ENCODE data around the gene KSR1. TPM values are rescaled to one million over a fixed set of nuclear protein-coding genes. Genes with fewer than 3 reads are reported as not detected.

The KSR1 gene
- total and polyA plus RNA-seq, 2 of the 8 experiments (the other 6 are each of a cell fraction or from before 2014, with no cell fraction given): 14.1 to 34.7 TPM

DNA sequence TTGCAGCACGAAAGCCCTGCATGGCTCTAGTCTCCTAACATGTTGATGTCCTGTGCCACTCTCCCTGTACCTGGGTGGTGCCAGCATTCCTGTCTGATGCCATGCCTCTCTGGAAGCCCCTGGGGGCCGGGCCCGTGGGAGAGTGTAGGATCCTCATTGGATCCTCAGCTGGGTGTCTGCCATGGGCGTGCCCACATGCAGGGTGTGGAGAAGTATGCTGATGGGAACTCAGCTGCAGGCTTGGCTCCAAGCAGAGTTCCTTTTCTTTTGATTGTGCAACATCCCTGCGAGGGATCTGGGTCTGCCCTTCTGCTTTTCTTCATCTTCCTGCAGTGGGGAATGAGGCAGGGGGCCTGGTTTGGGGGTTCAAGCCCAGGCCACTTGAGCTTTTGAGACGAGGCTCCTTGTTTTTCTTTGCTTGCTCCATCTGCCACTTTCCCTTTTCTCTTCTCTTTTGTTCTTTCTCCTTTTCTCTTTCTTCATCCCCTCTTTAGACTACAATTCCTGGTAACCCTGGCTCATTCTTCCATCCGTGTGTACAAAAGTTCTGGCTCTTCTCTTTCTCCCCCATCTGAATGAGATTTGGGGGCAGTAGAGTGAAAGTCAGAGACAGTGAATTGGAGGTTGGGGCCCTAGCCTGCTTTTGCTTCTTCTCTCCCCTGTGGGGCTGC lies 32.9 kb downstream of the KSR1 start:
- no peaks in the 10 kb centered on the region for H3K36me3 ChIP-seq (ENCODE audit: control insufficient read depth in 2 of 4, insufficient read depth in 4 of 4, low read length in 3 of 4)
- H3K18ac ChIP-seq (ENCODE audit: extremely low read depth, low read length): no peak overlapping the region
- H2BK20ac ChIP-seq (ENCODE audit: low read length): no peak overlapping the region
- H3K23me2 ChIP-seq (ENCODE audit: low read depth, low read length): no peaks in the 10 kb centered on the region
- no peak overlapping the region for H3K4me3 ChIP-seq (ENCODE audit: extremely low read depth in 1 of 4, insufficient read depth in 2 of 4, low read depth in 3 of 4, low read length in 4 of 4)
- peak overlapping the region; percentile 24 for H2BK120ac ChIP-seq (replicated peaks; ENCODE audit: low read depth, low read length)
- H3K14ac ChIP-seq (ENCODE audit: insufficient read length): no peak overlapping the region
- H3K56ac ChIP-seq (replicated peaks; ENCODE audit: insufficient read length, low read depth, low read length): no peak overlapping the region
- H3K9me3 ChIP-seq (ENCODE audit: insufficient read depth in 2 of 2, low read depth in 1 of 2, low read length in 1 of 2): no peaks in the 10 kb centered on the region; a peak in 1 of 4 replicates
- H3K79me1 ChIP-seq (ENCODE audit: low read depth, low read length): peaks cover 10% of the 10 kb centered on the region
- no peak overlapping the region for H4K91ac ChIP-seq (replicated peaks; ENCODE audit: insufficient read length, low read length)
- no peak overlapping the region for H3K4ac ChIP-seq (replicated peaks; ENCODE audit: insufficient read length, low read depth, low read length)
- peaks cover 0 to 59% of the 10 kb centered on the region in 2 experiments; a peak in 2 of 4 replicates for H3K79me2 ChIP-seq (ENCODE audit: control insufficient read depth in 1 of 2, insufficient read depth in 2 of 2, low read length in 2 of 2)
- peak overlapping the region; percentile 1 to 42; a peak in 1 of 4 replicates for H3K4me2 ChIP-seq (ENCODE audit: insufficient read depth in 1 of 2, low read depth in 2 of 2, low read length in 2 of 2)
- TF ChIP-seq SIN3A (conservative IDR thresholded peaks at IDR 0.05 in 1 of 2, IDR thresholded peaks at IDR 0.05 in 1 of 2; ENCODE audit: low read depth in 1 of 2, low read length in 2 of 2) (no peak), CEBPB (IDR thresholded peaks at IDR 0.05; ENCODE audit: low read depth, low read length) (peak; percentile 97), JUN (IDR thresholded peaks at IDR 0.05; ENCODE audit: low read depth, low read length) (no peak)
- H4K5ac ChIP-seq (ENCODE audit: insufficient read length, low read depth, low read length): no peak overlapping the region
- WGBS, 2 experiments (ENCODE audit: extremely low coverage in 1 of 2, insufficient coverage in 1 of 2, insufficient read length in 1 of 2, insufficient replicate concordance in 2 of 2, low coverage in 1 of 2, low lambda C conversion rate in 2 of 2, missing lambda C conversion rate in 1 of 2): 60% methylated on average over 7 of the region's 7 CpGs; no CpG with 5 or more reads in 1 of the 2 experiments
- FAIRE-seq (no peak), DNase-seq (ENCODE audit: low read depth in 1 of 2, low spot score in 2 of 2) (no peak)
- peaks cover 0 to 1% of the 10 kb centered on the region in 2 experiments for H4K20me1 ChIP-seq (replicated peaks in 1 of 2; ENCODE audit: control insufficient read depth in 1 of 2, insufficient read depth in 2 of 2, low read length in 2 of 2)
- H3K27me3 ChIP-seq (replicated peaks in 1 of 4; ENCODE audit: control insufficient read depth in 3 of 4, extremely low read depth in 1 of 4, insufficient read depth in 3 of 4, low read length in 3 of 4): no peaks in the 10 kb centered on the region
- H2BK15ac ChIP-seq (ENCODE audit: low read length): no peak overlapping the region
- H3K23ac ChIP-seq (ENCODE audit: insufficient read length): no peak overlapping the region
- no peak overlapping the region for H2BK5ac ChIP-seq (ENCODE audit: low read depth, low read length)
- H3K4me1 ChIP-seq (replicated peaks in 1 of 4; ENCODE audit: control insufficient read depth in 3 of 4, insufficient read depth in 4 of 4, low read length in 3 of 4): peaks cover 19 to 36% (median 29%) of the 10 kb centered on the region in 4 experiments
- H2AK5ac ChIP-seq (ENCODE audit: low read depth, low read length): peak overlapping the region; percentile 11; the same call in 1 of the 2 replicates
- H3K9ac ChIP-seq (replicated peaks in 1 of 4; ENCODE audit: extremely low read depth in 1 of 4, low read depth in 3 of 4, low read length in 3 of 4): no peak overlapping the region
- no peak overlapping the region for H2AFZ ChIP-seq (ENCODE audit: low read length)
- H3K27ac ChIP-seq (ENCODE audit: low read depth, low read length): no peak overlapping the region
- POLR2A ChIA-PET (ENCODE audit: partially characterized antibody): interaction anchor here (1.3 kb wide), 1 partner anchor 9 kb away, joined by 3 read pairs; no protein-coding TSS in a partner anchor
- H4K8ac ChIP-seq (ENCODE audit: extremely low read depth, insufficient read depth, low read length): no peak overlapping the region
- H2BK12ac ChIP-seq (ENCODE audit: low read depth, low read length): peak overlapping the region; percentile 31; the same call in 1 of the 2 replicates
- CTCF ChIA-PET (ENCODE audit: partially characterized antibody): interaction anchor here (1.1 to 2.5 kb wide), 7 partner anchors 11 to 114 kb away, joined by 3 to 6 read pairs (median 5); partner anchors contain the start of gene KSR1

Data from H1 (cell line).